ENCODE data around the gene HLA-F.

DNA sequence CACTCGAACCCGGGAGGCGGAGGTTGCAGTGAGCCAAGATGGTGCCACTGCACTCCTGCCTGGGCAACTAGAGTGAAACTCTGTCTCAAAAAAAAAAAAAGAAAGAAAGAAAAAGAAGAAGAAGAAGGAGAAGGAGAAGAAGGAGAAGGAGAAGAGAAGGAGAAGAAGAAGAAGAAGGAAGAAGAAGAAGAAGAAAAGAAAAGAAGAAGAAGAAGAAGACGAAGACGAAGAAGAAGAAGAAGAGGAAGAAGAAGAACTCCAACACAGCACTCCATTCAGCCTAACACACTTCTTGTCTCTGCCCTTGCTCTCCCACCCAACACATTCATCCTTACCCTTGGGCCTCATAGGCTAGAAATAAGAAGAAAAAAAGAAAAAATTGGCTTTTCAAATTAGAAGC lies 49.2 kb upstream of the HLA-F start:
- TF ChIP-seq, protein P1, sequence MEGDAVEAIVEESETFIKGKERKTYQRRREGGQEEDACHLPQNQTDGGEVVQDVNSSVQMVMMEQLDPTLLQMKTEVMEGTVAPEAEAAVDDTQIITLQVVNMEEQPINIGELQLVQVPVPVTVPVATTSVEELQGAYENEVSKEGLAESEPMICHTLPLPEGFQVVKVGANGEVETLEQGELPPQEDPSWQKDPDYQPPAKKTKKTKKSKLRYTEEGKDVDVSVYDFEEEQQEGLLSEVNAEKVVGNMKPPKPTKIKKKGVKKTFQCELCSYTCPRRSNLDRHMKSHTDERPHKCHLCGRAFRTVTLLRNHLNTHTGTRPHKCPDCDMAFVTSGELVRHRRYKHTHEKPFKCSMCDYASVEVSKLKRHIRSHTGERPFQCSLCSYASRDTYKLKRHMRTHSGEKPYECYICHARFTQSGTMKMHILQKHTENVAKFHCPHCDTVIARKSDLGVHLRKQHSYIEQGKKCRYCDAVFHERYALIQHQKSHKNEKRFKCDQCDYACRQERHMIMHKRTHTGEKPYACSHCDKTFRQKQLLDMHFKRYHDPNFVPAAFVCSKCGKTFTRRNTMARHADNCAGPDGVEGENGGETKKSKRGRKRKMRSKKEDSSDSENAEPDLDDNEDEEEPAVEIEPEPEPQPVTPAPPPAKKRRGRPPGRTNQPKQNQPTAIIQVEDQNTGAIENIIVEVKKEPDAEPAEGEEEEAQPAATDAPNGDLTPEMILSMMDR (conservative IDR thresholded peaks at IDR 0.05) = no peak
- TF ChIP-seq EZH2 (IDR thresholded peaks at IDR 0.05; ENCODE audit: low read depth) = no peak
